GM23248 (cell line): ENCODE measurements around the gene DAO.

Source experiments
- EZH2 ChIP-seq: fragments of 200-600 bp; sonication (generic); IDR thresholded peaks from 2 replicates; pipeline ENCODE4 v1.6.1; 2018; ENCODE audit warnings: antibody characterized with exemption, mild to moderate bottlenecking; ENCODE audit not compliant: insufficient read depth, poor library complexity, severe bottlenecking
- EZH2phosphoT487 ChIP-seq: fragments of 200-600 bp; sonication (generic); IDR thresholded peaks from 2 replicates; pipeline ENCODE4 v1.6.1; 2018; ENCODE audit warnings: antibody characterized with exemption, moderate library complexity, mild to moderate bottlenecking, low read depth; ENCODE audit not compliant: insufficient read depth

DNA sequence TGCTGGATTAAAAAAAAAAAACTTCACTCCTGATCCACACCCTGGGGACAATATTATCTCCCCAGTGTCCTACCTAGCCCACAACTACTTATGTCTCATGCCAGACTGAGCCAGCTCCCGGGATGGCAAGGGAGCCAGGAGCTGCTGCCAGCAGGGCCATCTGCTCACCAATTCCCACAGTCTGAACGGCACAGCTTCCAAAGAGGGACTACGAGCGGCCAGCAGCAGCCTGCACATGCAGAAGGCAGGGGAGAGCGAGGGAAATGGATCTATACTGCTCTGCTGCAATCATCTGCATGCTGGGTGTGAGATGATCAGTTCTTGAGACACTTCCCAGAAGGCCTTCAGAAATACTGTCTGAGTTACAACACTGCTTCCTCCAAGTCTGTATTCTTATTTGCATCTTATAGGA is 33.6 kb upstream of the DAO start:
- TF ChIP-seq EZH2phosphoT487, result no peak
- TF ChIP-seq EZH2, result no peak
